22Rv1 (cell line): ENCODE results near the gene SHCBP1.
"Not testable (repeated sequence)": the region's sequence is repeated elsewhere in the genome, so short reads cannot be mapped to it uniquely, and the experiment has no call there.

Experiments
- CTCF ChIP-seq: fragments of 450-650 bp; IDR thresholded peaks from 2 replicates; pipeline ENCODE4 v1.5.1; 2017; ENCODE audit warnings: mild to moderate bottlenecking
- ZFX ChIP-seq: fragments of 450-650 bp; IDR thresholded peaks from 2 replicates; pipeline ENCODE4 v1.6.1; 2017; ENCODE audit warnings: antibody characterized with exemption, borderline replicate concordance

- not testable (repeated sequence) for TF ChIP-seq CTCF, ZFX
These were observed 2.5 kb upstream of the SHCBP1 start for GRCh38 chr16:46623707-46624106.
